Ovary (tissue), 9 donors: ENCODE results near the gene ANKRD2. TPM values are rescaled to one million over a fixed set of nuclear protein-coding genes. Genes with fewer than 3 reads are reported as not detected.
A peak's percentile ranks its signal among the peaks of the same experiment; 100 is the strongest.

Experiments
- DNase-seq, 5 donors: peaks; one replicate each; pipeline ENCODE4 v3.0.0-alpha.2; 2019 to 2020
- H3K27ac ChIP-seq, 2 donors: fragments of 200-600 bp; one replicate each; pipeline versions ENCODE4 v1.5.1 to v1.8.0; 2019 to 2022
- H3K27me3 ChIP-seq: fragments of 200-600 bp; one replicate; pipeline ENCODE4 v1.8.0; 2022
- H3K36me3 ChIP-seq: fragments of 200-600 bp; sonication (generic); one replicate; pipeline ENCODE4 v1.5.1; 2019
- H3K4me1 ChIP-seq: one replicate; pipeline ENCODE4 v1.8.1; 2013; ENCODE audit warnings: mild to moderate bottlenecking, moderate library complexity; ENCODE audit not compliant: insufficient read depth
- H3K4me3 ChIP-seq: fragments of 200-600 bp; sonication (generic); one replicate; pipeline ENCODE4 v1.5.1; 2017
- H3K9me3 ChIP-seq, 2 donors: fragments of 200-600 bp in 1 of 2; sonication (generic) in 1 of 2; one replicate each; pipeline versions ENCODE4 v1.5.1 to v1.8.1; 2013 to 2019; ENCODE audit warnings: mild to moderate bottlenecking in 1 of 2, moderate library complexity in 1 of 2
- EP300 ChIP-seq: sonication (generic); formaldehyde crosslinking; IDR thresholded peaks from one replicate; pipeline ENCODE4 v1.6.1; 2017; ENCODE audit warnings: antibody characterized with exemption
- POLR2A ChIP-seq: fragments of 450-650 bp; IDR thresholded peaks from one replicate; pipeline ENCODE4 v1.6.1; 2017; ENCODE audit warnings: antibody characterized with exemption, mild to moderate bottlenecking, moderate library complexity
- WGBS, 3 donors: extraction: QIAGEN DNeasy Blood & Tissue Kit in 1 of 3; methylation state at CpG; one replicate each; pipeline versions ENCODE4 v1.1.5 to v1.1.7; 2013 to 2017; 5-methylcytosine and 5-hydroxymethylcytosine counted together
- intact Hi-C, 4 donors: fragments of 100-400 bp; cut with DNase I; formaldehyde crosslinking; loops; one replicate each; pipeline versions ENCODE4 v1.11.0 to v1.15.1; 2022 to 2023
- polyA plus RNA-seq, 2 donors: library from polyadenylated mRNA; stranded (reverse); fragments of 200-250 nt in 1 of 2; fragments of 350-450 nt in 1 of 2; fragmentation: Illumina TruSeq in 1 of 2; extraction: RNeasy Lipid Tissue Mini Kit (QIAGEN cat#74804) in 1 of 2; gene quantifications; one replicate each; pipeline ENCODE4 v1.2.3, GENCODE V29; 2013 to 2014
- total RNA-seq, 7 donors: library from RNA; depleted of rRNA in 2 of 7; stranded (reverse); fragments of >200 nt in 2 of 7; fragmentation: NEBNext Ultra II Directional in 3 of 7; extraction: Animal tissue kit (Norgen Biotek cat#: 25700) in 3 of 7; gene quantifications; one replicate each; pipeline versions ENCODE4 v1.1.0 to v1.2.4, GENCODE V29; 2016 to 2023
- TF ChIP-seq, protein P1 (sequence below), 3 donors: fragments of 450-650 bp in 2 of 3; fragments of 200-600 bp in 1 of 3; IDR thresholded peaks; one replicate each; pipeline versions ENCODE4 v1.5.1 to v1.8.0; 2016 to 2022; ENCODE audit warnings: antibody characterized with exemption in 3 of 3, mild to moderate bottlenecking in 1 of 3
- donor health status: DM: no; HTN: no; CAD: no; lungs with moderate emphysema.
- donor health status: DM: no; HTN: no; CAD: no.
- donor health status: Bipolar disorder and iron deficiency.
- donor health status: DM: yes; HTN: yes; CAD: no.
- donor health status: DM: no; HTN: no; CAD: no.
- donor health status: DM: yes; HTN: yes; CAD: no.

Gene ANKRD2
- total and polyA plus RNA-seq, 9 donors: 0.11 to 0.46 (median 0.37) TPM; not detected in 4

DNA sequence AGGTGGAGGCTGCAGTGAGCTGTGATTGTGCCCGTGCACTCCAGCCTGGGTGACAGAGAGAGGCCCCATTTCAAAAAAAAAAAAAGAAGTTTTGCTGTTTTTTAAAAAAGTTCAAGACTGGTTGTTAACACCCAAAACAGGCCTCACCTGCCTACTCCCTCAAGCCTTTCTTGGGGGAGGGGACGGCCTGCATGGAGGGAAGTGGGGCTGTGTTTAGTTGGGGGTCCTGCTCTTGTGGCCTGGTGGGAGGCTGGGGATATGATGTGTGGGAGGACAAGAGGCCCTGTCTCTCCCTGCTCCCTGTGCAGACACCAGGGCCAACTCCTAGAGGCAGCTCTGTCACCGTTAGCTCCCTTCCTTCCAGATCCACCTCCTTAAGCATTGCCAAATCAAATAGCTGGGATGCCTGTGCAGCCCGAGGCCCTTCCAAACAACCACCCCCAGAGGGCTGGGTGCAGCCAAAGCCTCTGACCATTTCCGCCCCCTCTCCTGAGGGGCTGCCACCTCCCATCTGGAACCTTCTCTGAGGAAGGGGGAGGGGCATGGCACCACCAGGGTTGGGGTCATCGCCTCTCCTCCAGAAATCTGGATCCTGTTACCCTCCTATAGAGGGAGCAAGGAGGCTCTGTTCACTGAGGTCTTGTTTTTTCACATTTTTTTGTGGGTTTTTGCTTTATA, 32.9 kb upstream of the ANKRD2 start:
- Histone ChIP-seq H3K36me3 (no peaks in the 10 kb centered on the region), H3K4me3 (no peak overlapping the region), H3K4me1 (peaks cover 23% of the 10 kb centered on the region), H3K9me3 (no peaks in the 10 kb centered on the region), H3K27me3 (no peaks in the 10 kb centered on the region), H3K27ac (peak overlapping the region in 1 of 2 donors; percentile 62)
- no peak for TF ChIP-seq POLR2A
- TF ChIP-seq, protein P1, sequence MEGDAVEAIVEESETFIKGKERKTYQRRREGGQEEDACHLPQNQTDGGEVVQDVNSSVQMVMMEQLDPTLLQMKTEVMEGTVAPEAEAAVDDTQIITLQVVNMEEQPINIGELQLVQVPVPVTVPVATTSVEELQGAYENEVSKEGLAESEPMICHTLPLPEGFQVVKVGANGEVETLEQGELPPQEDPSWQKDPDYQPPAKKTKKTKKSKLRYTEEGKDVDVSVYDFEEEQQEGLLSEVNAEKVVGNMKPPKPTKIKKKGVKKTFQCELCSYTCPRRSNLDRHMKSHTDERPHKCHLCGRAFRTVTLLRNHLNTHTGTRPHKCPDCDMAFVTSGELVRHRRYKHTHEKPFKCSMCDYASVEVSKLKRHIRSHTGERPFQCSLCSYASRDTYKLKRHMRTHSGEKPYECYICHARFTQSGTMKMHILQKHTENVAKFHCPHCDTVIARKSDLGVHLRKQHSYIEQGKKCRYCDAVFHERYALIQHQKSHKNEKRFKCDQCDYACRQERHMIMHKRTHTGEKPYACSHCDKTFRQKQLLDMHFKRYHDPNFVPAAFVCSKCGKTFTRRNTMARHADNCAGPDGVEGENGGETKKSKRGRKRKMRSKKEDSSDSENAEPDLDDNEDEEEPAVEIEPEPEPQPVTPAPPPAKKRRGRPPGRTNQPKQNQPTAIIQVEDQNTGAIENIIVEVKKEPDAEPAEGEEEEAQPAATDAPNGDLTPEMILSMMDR (IDR thresholded peaks at IDR 0.05): no peak
- no peak for TF ChIP-seq EP300
- 33 to 34% (median 34%) methylated on average over 6 of the region's 6 CpGs for WGBS, 3 donors
- DNase-seq: peak; percentile 58 to 74 (median 62)
- intact Hi-C loops: loop anchor here in 2 of 4 donors (5.0 to 10.0 kb wide), 2 partner anchors 37 to 45 kb away; partner anchors contain the start of genes MMS19 (in 1 of the 2) and UBTD1 (in 1 of the 2)

DNA sequence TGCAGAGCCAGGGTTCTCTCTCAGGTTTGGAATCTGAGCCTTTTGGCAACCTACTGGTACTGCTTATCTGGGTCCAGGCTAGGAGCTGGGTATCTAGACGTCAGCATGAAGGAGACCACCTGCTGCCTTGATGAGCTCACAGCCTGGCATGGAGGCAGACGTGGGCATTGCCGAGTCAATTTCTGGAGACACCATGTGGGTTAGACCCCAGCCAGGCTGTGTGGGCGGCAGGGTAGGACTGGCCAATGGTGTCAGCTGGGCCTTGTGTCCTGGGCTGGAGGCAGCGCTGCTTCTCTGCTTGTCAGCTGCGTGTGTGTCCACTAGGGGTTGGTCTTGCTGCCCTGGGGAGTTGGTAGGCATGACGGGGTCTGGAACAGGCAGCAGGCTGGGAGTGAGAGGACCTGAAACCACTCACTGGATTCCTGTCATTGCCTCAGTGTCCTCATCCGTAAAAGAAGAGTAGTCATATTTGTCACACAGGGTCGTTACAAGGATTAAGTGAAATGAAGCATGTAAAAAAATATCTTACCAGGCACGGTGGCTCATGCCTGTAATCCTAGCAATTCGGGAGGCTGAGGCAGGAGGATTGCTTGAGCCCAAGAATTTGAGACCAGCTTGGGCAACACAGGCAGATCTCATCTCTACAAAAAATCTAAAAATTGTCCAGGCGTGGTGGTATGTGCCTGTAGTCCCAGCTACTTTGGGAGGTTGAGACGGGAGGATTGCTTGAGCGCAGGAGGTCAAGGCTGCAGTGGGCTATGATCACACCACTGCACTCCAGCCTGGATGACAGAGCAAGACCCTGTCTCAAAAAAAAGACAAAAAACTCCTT, 31.7 kb upstream of the ANKRD2 start:
- Histone ChIP-seq H3K36me3 (no peaks in the 10 kb centered on the region), H3K4me1 (peaks cover 23% of the 10 kb centered on the region), H3K4me3 (no peak overlapping the region), H3K27ac (peak overlapping the region; percentile 22 to 62), H3K27me3 (no peaks in the 10 kb centered on the region), H3K9me3 (no peaks in the 10 kb centered on the region)
- TF ChIP-seq EP300 (no peak), POLR2A (no peak)
- TF ChIP-seq, protein P1 (IDR thresholded peaks at IDR 0.05): no peak
- WGBS, 3 donors: 65 to 75% (median 69%) methylated on average over 14 of the region's 14 CpGs
- intact Hi-C loops: loop anchor here in 2 of 4 donors (5.0 to 10.0 kb wide), 2 partner anchors 39 to 46 kb away; partner anchors contain the start of genes MMS19 (in 1 of the 2) and UBTD1 (in 1 of the 2)
- peak in 2 of 5 donors; percentile 45 to 46 for DNase-seq

DNA sequence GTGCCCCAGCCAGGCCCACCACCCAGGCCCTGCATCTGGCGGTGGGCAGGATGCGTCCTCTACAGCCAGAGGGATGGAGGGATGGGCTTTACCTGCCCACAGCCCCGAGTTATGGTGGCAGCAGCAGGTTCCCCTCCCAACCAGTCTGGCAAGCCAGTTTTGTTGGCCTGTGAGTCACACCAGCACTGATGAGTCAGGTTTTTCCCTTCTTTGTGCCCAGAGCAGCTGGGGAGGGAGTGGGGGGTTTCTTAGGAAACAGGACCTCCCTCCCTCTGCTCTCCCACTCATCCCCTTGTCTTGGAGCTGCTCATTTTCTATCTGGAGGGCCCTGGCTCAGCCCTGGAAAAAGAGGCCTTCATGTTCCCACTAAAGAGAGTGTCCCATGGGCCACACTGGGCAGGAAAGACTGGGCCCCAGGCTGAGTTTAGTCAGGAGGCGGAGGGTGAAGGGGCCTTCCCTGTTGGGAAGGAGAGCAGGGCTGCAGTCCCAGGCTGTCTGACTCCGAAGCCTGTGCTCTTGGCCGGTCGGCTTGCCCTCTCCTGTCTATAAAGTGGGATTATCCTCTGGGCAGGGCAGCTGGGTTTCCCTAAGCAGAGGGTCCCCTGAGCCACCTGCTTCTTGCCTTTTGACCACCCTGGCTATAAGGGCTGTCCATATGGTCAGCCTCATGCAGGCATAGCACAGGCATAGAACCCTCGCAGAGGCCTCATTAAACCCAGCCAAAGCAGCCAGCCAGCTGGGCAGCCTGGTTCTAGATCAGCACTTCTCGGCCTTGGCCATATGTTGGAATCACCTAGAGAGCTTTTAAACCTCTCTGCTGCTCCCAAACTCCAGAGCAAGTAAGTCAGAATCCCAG, 30.2 kb upstream of the ANKRD2 start:
- TF ChIP-seq, protein P1 (IDR thresholded peaks at IDR 0.05): no peak
- TF ChIP-seq POLR2A (no peak), EP300 (no peak)
- 32 to 55% (median 54%) methylated on average over 9 of the region's 9 CpGs for WGBS, 3 donors
- H3K9me3 ChIP-seq: no peaks in the 10 kb centered on the region
- intact Hi-C loops: loop anchor here in 3 of 4 donors (2.0 to 10.0 kb wide), 3 partner anchors 40 to 48 kb away; partner anchors contain the start of genes MMS19 (in 2 of the 3) and UBTD1 (in 2 of the 3)
- DNase-seq: peak; percentile 78 to 90 (median 80)
- H3K36me3 ChIP-seq: no peaks in the 10 kb centered on the region
- peak overlapping the region; percentile 75 to 79 for H3K27ac ChIP-seq
- H3K27me3 ChIP-seq: no peaks in the 10 kb centered on the region
- H3K4me1 ChIP-seq: peaks cover 23% of the 10 kb centered on the region
- H3K4me3 ChIP-seq: no peak overlapping the region
